HEK293T (cell line): Measurements from ENCODE around the gene TIMM50.

ENCODE experiments used
- CTCF ChIA-PET: fragments of 350-600 bp; formaldehyde crosslinking; extraction: SDS; loops from one replicate; lab custom pipeline; 2021; ENCODE audit warnings: antibody characterized with exemption, inconsistent platforms; lab: Yijun Ruan, JAX
- POLR2A ChIA-PET: fragments of 350-600 bp; formaldehyde crosslinking; extraction: SDS; loops from one replicate; lab custom pipeline; 2020; ENCODE audit warnings: antibody characterized with exemption, inconsistent platforms; lab: Yijun Ruan, JAX
- DNase-seq: peaks from one replicate; pipeline ENCODE4 v3.0.0; 2012; ENCODE audit warnings: mixed read lengths; ENCODE audit errors: extremely low spot score
- ARNT ChIP-seq: fragments of 450-650 bp; IDR thresholded peaks from 2 replicates; pipeline ENCODE4 v1.6.1; 2017; ENCODE audit warnings: mild to moderate bottlenecking
- BHLHE40 ChIP-seq: fragments of 450-650 bp; IDR thresholded peaks from 2 replicates; pipeline ENCODE4 v1.6.1; 2016; ENCODE audit warnings: mild to moderate bottlenecking, moderate library complexity, borderline replicate concordance
- CTBP1 ChIP-seq: fragments of 450-650 bp; IDR thresholded peaks from 2 replicates; pipeline ENCODE4 v1.6.1; 2016; ENCODE audit warnings: borderline replicate concordance
- ELF4 ChIP-seq: fragments of 450-650 bp; IDR thresholded peaks from 2 replicates; pipeline ENCODE4 v1.6.1; 2017; ENCODE audit warnings: antibody characterized with exemption
- FOXA1 ChIP-seq: fragments of 450-650 bp; IDR thresholded peaks from 2 replicates; pipeline ENCODE4 v1.6.1; 2016; ENCODE audit warnings: mild to moderate bottlenecking
- FOXK2 ChIP-seq: fragments of 450-650 bp; IDR thresholded peaks from 2 replicates; pipeline ENCODE4 v1.6.1; 2016; ENCODE audit warnings: mild to moderate bottlenecking
- FOXM1 ChIP-seq: fragments of 450-650 bp; IDR thresholded peaks from 2 replicates; pipeline ENCODE4 v1.6.1; 2017; ENCODE audit warnings: mild to moderate bottlenecking, borderline replicate concordance
- HDGF ChIP-seq: fragments of 450-650 bp; IDR thresholded peaks from 2 replicates; pipeline ENCODE4 v1.6.1; 2017; ENCODE audit warnings: antibody characterized with exemption, borderline replicate concordance
- L3MBTL2 ChIP-seq: fragments of 450-650 bp; conservative IDR thresholded peaks from 2 replicates; pipeline ENCODE4 v1.6.1; 2016; ENCODE audit warnings: mild to moderate bottlenecking
- LEF1 ChIP-seq: fragments of 450-650 bp; IDR thresholded peaks from 2 replicates; pipeline ENCODE4 v1.6.1; 2017; ENCODE audit warnings: mild to moderate bottlenecking, borderline replicate concordance
- NFRKB ChIP-seq: fragments of 450-650 bp; IDR thresholded peaks from 2 replicates; pipeline ENCODE4 v1.6.1; 2016; ENCODE audit warnings: mild to moderate bottlenecking, moderate library complexity
- PKNOX1 ChIP-seq: fragments of 450-650 bp; IDR thresholded peaks from 2 replicates; pipeline ENCODE4 v1.6.1; 2016
- SP1 ChIP-seq: fragments of 450-650 bp; IDR thresholded peaks from 2 replicates; pipeline ENCODE4 v1.6.1; 2017
- SUZ12 ChIP-seq: fragments of 450-650 bp; IDR thresholded peaks from 2 replicates; pipeline ENCODE4 v1.6.1; 2016; ENCODE audit warnings: mild to moderate bottlenecking
- TARDBP ChIP-seq: fragments of 450-650 bp; IDR thresholded peaks from 2 replicates; pipeline ENCODE4 v1.6.1; 2016
- ZNF384 ChIP-seq: fragments of 450-650 bp; IDR thresholded peaks from 2 replicates; pipeline ENCODE4 v1.6.1; 2016

TIMM50 gene

GRCh38 chr19:39483141-39483540, 2.5 kb downstream of the TIMM50 start:
- POLR2A ChIA-PET: no interaction called here

GRCh38 chr19:39489756-39490155, 9.1 kb downstream of the TIMM50 start:
- no peak for DNase-seq
- POLR2A ChIA-PET: interaction anchor here (0.6 to 1.2 kb wide), 2 partner anchors 9 to 1498 kb away, joined by 3 to 5 read pairs; partner anchors contain the start of gene TIMM50
- CTCF ChIA-PET: no interaction called here
- no peak for TF ChIP-seq PKNOX1
- no peak for TF ChIP-seq FOXM1
- no peak for TF ChIP-seq ARNT
- TF ChIP-seq SUZ12: no peak
- no peak for TF ChIP-seq TARDBP
- TF ChIP-seq SP1: no peak
- TF ChIP-seq FOXK2: no peak
- no peak for TF ChIP-seq FOXA1
- no peak for TF ChIP-seq ZNF384
- TF ChIP-seq CTBP1: no peak
- no peak for TF ChIP-seq NFRKB

More at GRCh38 chr19:39483141-39483540, 2.5 kb downstream of the TIMM50 start:
- CTCF ChIA-PET: no interaction called here
- no peak for TF ChIP-seq BHLHE40
- TF ChIP-seq SP1: no peak
- TF ChIP-seq PKNOX1: no peak
- no peak for TF ChIP-seq NFRKB
- no peak for TF ChIP-seq ZNF384
- no peak for DNase-seq

GRCh38 chr19:39492225-39492624, 11.6 kb downstream of the TIMM50 start:
- no peak for TF ChIP-seq SP1
- TF ChIP-seq ARNT: no peak
- TF ChIP-seq LEF1: no peak
- TF ChIP-seq BHLHE40: no peak
- TF ChIP-seq L3MBTL2: no peak
- no peak for TF ChIP-seq FOXA1
- TF ChIP-seq ELF4: no peak
- no peak for TF ChIP-seq FOXK2
- TF ChIP-seq CTBP1: no peak
- no peak for TF ChIP-seq NFRKB
- TF ChIP-seq FOXM1: no peak
- no peak for TF ChIP-seq TARDBP
- no peak for TF ChIP-seq ZNF384
- no peak for TF ChIP-seq HDGF
- no peak for TF ChIP-seq SUZ12
- TF ChIP-seq PKNOX1: no peak
- ChIA-PET CTCF (no interaction called here), POLR2A (interaction anchor here (1.7 kb wide), 2 partner anchors 12 to 56 kb away, joined by 4 read pairs; partner anchors contain the start of genes RPS16 and TIMM50)
- no peak for DNase-seq

DNA sequence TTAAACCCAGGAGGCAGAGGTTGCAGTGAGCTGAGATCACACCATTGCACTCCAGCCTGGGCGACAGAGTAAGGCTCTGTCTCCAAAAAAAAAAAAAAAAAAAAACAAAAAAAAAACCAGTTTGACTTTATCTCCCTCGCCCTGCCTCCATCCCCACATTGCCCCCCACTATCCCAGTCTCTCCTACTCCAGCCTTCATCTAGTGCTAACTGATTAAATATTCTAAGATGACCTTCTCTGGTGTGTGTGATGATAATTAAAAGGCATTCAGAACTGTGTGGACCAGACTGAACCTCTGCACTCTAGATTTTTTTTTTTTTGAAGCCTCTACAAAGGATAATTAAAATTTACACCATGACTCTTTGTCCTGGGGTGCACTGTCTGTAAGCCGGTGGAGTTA, 12.2 kb downstream of the TIMM50 start:
- TF ChIP-seq FOXM1 (no peak), HDGF (no peak), L3MBTL2 (no peak), BHLHE40 (no peak), ZNF384 (no peak), SP1 (no peak), TARDBP (no peak), FOXA1 (no peak), ARNT (no peak), PKNOX1 (no peak), SUZ12 (no peak), LEF1 (no peak), ELF4 (no peak), CTBP1 (no peak), NFRKB (no peak)
- ChIA-PET CTCF (no interaction called here), POLR2A (interaction anchor here (1.7 kb wide), 2 partner anchors 12 to 57 kb away, joined by 4 read pairs; partner anchors contain the start of genes RPS16 and TIMM50)
- DNase-seq: no peak

GRCh38 chr19:39494661-39495060, 14.0 kb downstream of the TIMM50 start:
- CTCF ChIA-PET: no interaction called here
- POLR2A ChIA-PET: interaction anchor here (1.2 to 1.3 kb wide), 2 partner anchors 14 to 59 kb away, joined by 3 read pairs; partner anchors contain the start of genes RPS16 and TIMM50
- DNase-seq: no peak
- TF ChIP-seq LEF1 (no peak), ELF4 (no peak), PKNOX1 (no peak), ARNT (no peak), CTBP1 (no peak), FOXM1 (no peak), TARDBP (no peak), L3MBTL2 (no peak), SUZ12 (no peak), NFRKB (no peak), FOXK2 (no peak)
